Measurements from ENCODE around the gene KDM4B.

DNA sequence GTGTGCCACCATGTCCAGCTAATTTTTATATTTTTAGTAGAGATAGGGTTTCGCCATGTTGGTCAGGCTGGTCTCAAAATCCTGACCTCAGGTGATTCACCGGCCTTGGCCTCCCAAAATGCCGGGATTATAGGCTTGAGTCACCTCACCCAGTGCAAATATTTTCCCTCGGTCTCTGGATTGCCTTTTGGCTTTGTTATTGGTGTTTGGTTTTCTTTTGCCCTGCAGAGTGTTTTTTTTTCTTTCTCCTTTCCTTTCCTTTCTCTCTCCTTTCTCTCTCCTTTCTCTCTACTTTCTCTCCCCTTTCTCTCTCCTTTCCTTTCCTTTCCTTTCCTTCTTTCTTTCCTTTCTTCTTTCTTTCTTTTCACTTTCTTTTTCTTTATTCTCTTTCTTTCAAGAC, 33.2 kb downstream of the KDM4B start:
- TF ChIP-seq, protein P1, sequence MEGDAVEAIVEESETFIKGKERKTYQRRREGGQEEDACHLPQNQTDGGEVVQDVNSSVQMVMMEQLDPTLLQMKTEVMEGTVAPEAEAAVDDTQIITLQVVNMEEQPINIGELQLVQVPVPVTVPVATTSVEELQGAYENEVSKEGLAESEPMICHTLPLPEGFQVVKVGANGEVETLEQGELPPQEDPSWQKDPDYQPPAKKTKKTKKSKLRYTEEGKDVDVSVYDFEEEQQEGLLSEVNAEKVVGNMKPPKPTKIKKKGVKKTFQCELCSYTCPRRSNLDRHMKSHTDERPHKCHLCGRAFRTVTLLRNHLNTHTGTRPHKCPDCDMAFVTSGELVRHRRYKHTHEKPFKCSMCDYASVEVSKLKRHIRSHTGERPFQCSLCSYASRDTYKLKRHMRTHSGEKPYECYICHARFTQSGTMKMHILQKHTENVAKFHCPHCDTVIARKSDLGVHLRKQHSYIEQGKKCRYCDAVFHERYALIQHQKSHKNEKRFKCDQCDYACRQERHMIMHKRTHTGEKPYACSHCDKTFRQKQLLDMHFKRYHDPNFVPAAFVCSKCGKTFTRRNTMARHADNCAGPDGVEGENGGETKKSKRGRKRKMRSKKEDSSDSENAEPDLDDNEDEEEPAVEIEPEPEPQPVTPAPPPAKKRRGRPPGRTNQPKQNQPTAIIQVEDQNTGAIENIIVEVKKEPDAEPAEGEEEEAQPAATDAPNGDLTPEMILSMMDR (IDR thresholded peaks at IDR 0.05 in 2 of 3, conservative IDR thresholded peaks at IDR 0.05 in 1 of 3; ENCODE audit: control insufficient read depth in 2 of 3, extremely low read depth in 1 of 3, insufficient read depth in 1 of 3, low read depth in 3 of 3, low read length in 3 of 3): no peak
- TF ChIP-seq CBFB (IDR thresholded peaks at IDR 0.05; ENCODE audit: low read depth): no peak

Data from GM12878 (cell line).